Peyer's patch (tissue), 4 donors: ENCODE data around the gene ZNF521.

Source experiments
- CTCF ChIP-seq, 6 experiments: fragments of 450-650 bp in 4 of 6; fragments of 200-600 bp in 2 of 6; sonication (generic) in 1 of 6; IDR thresholded peaks; one replicate each; pipeline ENCODE4 v1.5.1; 2017 to 2019; ENCODE audit warnings: antibody characterized with exemption in 6 of 6, mild to moderate bottlenecking in 3 of 6, moderate library complexity in 1 of 6
- POLR2A ChIP-seq, 2 donors: fragments of 450-650 bp; IDR thresholded peaks; one replicate each; pipeline ENCODE4 v1.5.1; 2017; ENCODE audit warnings: antibody characterized with exemption in 2 of 2, mild to moderate bottlenecking in 2 of 2, moderate library complexity in 2 of 2

GRCh38 chr18:25089470-25089869 lies 262.5 kb downstream of the ZNF521 start:
- TF ChIP-seq CTCF (IDR thresholded peaks at IDR 0.05) (no peak), POLR2A (IDR thresholded peaks at IDR 0.05) (no peak)
